HG03460 (cell line): Measurements from ENCODE around the gene SLC25A51.

ENCODE experiments used
- ATAC-seq: cut with Tn5 transposase; IDR thresholded peaks from one replicate; pipeline ENCODE4 v1.9.1; 2021; ENCODE audit not compliant: unreplicated experiment

SLC25A51 gene

DNA sequence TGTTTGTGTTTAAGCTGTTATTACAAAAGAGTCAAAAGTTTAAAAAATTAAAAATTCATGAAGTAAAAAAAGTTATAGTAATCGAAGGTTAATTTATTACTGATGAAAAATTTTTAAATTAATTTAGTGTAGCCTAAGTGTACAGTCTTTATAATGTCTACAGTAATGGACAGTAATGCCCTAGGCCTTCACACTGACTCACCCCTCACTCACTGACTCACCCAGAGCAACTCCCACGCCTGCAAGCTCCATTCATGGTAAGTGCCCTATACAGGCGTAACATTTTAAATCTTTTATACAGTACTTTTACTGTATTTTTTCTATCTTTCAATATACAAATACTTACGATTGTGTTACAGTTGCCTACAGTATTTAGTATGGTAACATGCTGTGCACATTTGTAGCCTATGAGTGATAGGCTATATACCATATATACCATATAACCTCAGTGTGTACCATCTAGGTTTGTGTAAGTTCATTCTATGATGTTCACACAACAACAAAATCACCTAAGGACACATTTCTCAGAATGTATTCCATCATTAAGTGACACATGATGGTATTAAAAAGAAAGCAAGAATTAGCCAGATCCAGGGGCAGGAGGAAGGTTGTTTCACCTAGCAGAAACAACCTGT, 63.2 kb downstream of the SLC25A51 start:
- ATAC-seq, result no peak

DNA sequence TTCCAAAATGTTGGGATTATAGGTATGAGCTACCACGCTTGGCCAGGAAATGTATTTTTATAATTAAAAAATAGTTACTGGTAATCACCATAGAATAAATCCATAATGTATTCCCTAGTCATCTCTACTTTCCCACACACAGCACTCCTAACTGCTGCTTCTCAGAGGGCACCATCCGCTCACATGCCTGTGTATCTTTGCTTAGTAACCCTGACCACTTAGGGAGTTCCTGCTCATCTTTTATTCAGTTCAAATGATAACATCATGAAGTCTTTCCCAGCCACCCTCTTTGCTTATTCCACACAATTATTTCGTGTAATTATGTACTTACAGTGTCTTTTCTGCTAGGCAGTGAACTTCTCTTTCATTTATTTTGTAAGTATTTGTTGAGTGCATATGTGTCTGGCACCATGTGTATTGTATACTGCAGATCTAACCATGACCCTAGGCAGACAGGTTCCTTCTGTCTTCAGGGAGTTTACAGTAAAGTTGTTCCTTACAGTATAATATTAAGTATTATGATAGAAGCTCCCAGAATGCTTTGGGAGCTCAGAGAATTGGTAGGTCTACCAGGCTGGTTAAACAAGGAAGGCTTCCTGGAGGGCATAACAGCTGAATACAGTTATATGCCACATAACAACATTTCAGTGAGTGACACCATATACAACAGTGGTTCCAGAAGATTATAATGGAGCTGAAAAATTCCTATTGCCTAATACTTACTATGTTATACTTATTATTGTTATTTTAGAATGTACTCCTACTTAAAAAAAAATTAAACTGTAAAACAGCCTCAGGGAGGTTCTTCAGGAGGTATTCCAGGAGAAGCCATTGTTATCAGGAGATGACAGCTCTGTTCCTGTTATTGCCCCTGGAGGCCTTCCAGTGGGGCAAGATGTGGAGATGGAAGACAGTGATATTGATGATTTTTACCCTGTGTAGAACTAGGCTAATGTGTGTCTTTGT, 64.1 kb downstream of the SLC25A51 start:
- ATAC-seq, result no peak
